ENCODE measurements around the gene POGLUT2.
"Not testable (repeated sequence)": the region's sequence is repeated elsewhere in the genome, so short reads cannot be mapped to it uniquely, and the experiment has no call there.

Gene POGLUT2

GRCh38 chr13:102805680-102806079 is 6.9 kb upstream of the POGLUT2 start:
- DNase-seq (ENCODE audit: low read depth in 2 of 2), result no peak

- peak; percentile 68 for DNase-seq (ENCODE audit: low read depth in 2 of 2)
Measured at GRCh38 chr13:102800145-102801041, 1.6 kb upstream of the POGLUT2 start.

DNA sequence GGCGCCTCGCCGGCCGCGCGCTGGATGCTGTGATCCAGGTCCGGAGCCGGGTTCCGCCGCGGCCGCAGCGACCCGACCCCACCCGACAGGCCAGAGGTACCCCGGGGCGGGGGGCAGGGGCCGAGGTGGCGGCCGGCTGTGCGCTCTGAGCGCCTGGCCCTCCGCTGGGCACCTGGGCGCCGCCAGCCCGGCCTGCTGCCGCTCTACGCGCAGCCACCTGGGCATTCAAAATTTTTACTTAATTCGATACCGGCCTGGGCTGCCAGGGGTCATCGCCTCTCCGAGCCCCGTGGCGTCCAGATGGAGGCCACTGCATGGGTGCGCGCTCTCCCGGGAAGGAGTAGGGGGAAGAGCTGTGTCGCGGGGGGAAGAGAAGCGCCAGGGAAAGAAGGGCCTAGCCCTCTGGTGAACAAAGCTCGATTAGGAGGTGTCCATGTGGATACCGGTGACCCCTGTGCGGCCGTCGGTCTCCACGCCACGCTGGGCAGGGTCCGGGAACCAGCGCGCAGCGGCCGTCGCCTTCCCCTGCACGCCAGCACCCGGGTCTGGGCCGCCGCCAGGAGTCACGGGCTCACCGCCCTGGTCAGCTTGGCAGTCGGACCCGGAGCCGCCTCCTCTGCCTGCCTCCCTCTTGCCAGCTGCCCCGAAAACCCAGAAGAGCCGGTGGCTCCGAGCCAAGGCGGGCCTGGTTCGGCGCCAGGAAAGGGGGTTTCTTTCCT is 809 bp upstream of the POGLUT2 start:
- no peak for DNase-seq (ENCODE audit: low read depth in 2 of 2)

- DNase-seq (ENCODE audit: low read depth in 2 of 2), result no peak
Measured at GRCh38 chr13:102793611-102794355, 5.0 kb downstream of the POGLUT2 start.

- no peak for DNase-seq (ENCODE audit: low read depth in 2 of 2)
Measured at GRCh38 chr13:102792396-102792795, 6.4 kb downstream of the POGLUT2 start.

GRCh38 chr13:102788683-102789082 is 10.1 kb downstream of the POGLUT2 start:
- DNase-seq (ENCODE audit: low read depth in 2 of 2), result no peak

DNA sequence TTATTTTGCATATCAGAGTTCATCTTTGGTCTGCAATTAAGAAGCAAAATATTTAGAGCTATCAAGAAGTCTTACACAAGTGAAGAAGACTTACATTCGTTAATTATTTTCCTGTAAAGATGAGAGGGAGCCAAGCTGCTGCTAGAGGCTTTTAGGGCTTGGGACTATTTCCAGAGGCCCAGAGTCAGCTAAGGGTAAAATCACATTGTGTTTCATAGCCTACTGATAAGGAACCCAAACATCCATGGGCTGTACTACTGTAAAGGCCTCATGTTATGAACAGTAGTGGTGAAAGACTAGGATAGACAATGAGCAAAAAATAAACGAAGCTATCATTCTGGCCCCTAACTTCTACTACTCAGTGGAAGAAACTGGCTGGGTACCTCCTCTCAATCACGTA is 14.3 kb downstream of the POGLUT2 start:
- no peak for DNase-seq (ENCODE audit: low read depth in 2 of 2)

- DNase-seq (ENCODE audit: low read depth in 2 of 2), result no peak
Measured at GRCh38 chr13:102781591-102781990, 17.2 kb downstream of the POGLUT2 start.

GRCh38 chr13:102780656-102781055 is 18.1 kb downstream of the POGLUT2 start:
- not testable (repeated sequence) for DNase-seq (ENCODE audit: low read depth in 2 of 2)

DNA sequence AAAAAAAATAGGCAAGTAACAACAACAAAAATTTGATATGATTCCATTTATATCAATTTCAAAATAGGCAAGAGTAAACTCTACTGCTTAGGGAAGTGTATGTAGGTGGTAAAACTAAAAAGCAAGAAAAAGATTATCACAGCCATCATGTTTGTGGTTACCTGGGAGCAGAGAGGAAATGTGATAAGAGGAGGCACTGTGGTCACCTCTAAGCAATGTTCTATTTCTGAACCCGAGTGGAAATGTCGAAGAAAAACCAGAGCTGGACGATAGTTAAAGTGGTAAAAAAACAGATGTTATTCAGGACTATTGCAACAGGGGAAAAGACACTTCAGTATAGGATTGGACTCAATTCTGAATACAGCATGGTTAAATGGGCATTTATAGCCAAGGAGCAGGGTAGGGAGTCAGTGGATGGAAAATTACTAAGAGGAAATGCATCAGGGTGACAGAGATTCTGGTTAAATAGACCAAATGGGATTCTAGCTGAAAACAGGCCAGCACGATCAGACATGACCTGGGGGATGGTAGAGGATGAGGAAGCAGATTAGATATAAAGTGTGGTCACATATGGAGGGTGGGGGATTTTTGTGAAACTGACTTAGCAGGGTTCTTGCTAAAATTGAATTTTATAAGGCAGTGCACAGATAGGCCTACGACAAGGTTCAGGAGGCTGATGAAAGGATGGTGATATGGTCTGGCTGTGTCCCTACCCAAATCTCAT is 19.2 kb downstream of the POGLUT2 start:
- DNase-seq (ENCODE audit: low read depth in 2 of 2), result no peak

GRCh38 chr13:102777736-102778135 is 21.0 kb downstream of the POGLUT2 start:
- no peak for DNase-seq (ENCODE audit: low read depth in 2 of 2)

DNA sequence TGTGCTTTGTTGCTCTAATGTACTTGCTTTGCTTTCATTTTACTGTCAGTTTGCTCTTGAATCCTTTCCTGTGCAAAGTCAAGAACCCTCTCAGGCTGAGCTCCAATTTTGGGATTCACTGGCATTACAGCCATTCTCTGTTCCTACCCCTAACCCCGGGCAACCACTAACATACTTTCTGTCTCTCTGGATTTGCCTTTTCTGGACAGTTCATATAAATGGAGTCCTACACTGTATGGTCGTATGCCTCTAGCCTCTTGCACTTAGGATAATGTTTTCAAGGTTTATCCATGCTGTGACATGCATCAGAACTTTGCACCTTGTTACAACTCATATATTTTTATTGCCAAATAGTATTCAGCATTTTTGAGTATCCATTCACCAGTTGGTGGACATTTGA is 22.5 kb downstream of the POGLUT2 start:
- no peak for DNase-seq (ENCODE audit: low read depth in 2 of 2)

GRCh38 chr13:102774591-102775520 is 23.9 kb downstream of the POGLUT2 start:
- no peak for DNase-seq (ENCODE audit: low read depth in 2 of 2)

- no peak for DNase-seq (ENCODE audit: low read depth in 2 of 2)
Measured at GRCh38 chr13:102774214-102774568, 24.6 kb downstream of the POGLUT2 start.

GRCh38 chr13:102773441-102774213 is 25.1 kb downstream of the POGLUT2 start, which contains the start of gene TEX30:
Gene TEX30 (minus strand): TSS chr13:102773786. CDS start chr13:102770026, 3,760 bp downstream.
- peak; percentile 67 to 72 for DNase-seq (ENCODE audit: low read depth in 2 of 2)

DNA sequence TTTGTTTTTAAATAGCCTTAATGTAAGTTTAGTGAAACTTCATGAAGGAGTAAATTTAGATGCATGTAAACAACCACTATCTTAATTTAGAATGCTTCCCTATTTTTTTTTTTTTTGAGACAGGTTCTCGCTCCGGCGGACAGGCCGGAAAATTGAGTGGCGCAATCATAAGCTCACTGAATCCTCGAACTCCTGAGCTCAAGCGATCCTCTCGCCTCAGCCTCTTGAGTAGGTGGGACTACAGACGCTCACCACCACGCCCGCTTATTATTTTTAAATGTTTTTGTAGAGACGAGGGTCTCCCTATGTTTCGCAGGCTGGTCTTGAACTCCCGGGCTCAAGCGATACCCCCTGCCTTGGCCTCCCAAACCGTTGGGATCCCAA is 26.7 kb downstream of the POGLUT2 start:
- no peak for DNase-seq (ENCODE audit: low read depth in 2 of 2)

DNA sequence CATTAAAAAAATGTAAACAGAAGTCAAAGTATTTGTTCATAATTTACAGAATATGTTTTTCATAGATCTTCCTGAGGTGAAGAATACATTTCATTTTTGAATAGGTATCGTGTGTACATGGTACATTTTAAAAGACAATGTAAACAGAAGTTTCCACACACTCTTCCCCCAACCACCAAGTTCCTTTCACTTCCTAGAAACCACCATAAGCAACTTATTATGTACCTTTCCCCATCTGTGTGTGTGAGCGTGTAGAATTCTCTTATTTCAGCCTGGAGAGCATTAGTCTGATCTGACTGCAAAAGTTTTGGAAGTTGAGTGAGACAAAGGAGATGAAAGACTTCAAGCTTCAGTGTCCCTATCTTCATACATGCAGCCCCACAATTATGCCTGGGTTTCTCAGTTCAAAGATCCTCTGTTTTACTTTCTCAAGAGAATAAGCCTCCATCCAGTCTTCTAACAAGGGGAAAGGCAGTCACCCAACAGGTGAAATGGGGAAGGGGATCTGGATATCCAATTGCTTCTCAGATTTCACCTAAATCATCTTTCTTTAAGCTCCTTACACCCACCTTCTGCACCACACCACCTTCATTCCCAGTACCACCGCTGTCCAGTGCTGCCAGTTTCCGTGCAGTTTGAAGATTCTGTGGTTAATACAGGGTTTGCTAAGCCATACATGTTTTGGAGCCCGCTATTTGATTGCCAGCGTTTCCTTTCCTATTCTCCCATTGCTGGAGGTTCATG is 27.3 kb downstream of the POGLUT2 start:
- DNase-seq (ENCODE audit: low read depth in 2 of 2), result no peak

- DNase-seq (ENCODE audit: low read depth in 2 of 2), result no peak
Measured at GRCh38 chr13:102770435-102770834, 28.3 kb downstream of the POGLUT2 start.

- no peak for DNase-seq (ENCODE audit: low read depth in 2 of 2)
Measured at GRCh38 chr13:102769679-102770078, 29.1 kb downstream of the POGLUT2 start.

Measured in activated CD8-positive, alpha-beta memory T cell treated with anti-CD3 and anti-CD28 coated beads for 4 hours (primary cell).